GM21528 (cell line): ENCODE results near the gene AOAH.
"Not testable (repeated sequence)": the region's sequence is repeated elsewhere in the genome, so short reads cannot be mapped to it uniquely, and the experiment has no call there.

ENCODE experiments used
- ATAC-seq: cut with Tn5 transposase; IDR thresholded peaks from one replicate; pipeline ENCODE4 v1.9.1; 2021; ENCODE audit warnings: mild to moderate bottlenecking, moderate library complexity; ENCODE audit not compliant: unreplicated experiment, low FRiP score

Gene AOAH

GRCh38 chr7:36488672-36489071 is 235.6 kb downstream of the AOAH start:
- ATAC-seq, result not testable (repeated sequence)

GRCh38 chr7:36487756-36488336 is 236.4 kb downstream of the AOAH start:
- ATAC-seq, result no peak

- ATAC-seq, result no peak
These were observed 238.0 kb downstream of the AOAH start for GRCh38 chr7:36486336-36486735.

GRCh38 chr7:36484265-36484664 is 240.0 kb downstream of the AOAH start:
- ATAC-seq, result no peak

- ATAC-seq, result not testable (repeated sequence)
These were observed 240.4 kb downstream of the AOAH start for GRCh38 chr7:36483853-36484252.

GRCh38 chr7:36478745-36479144 is 245.5 kb downstream of the AOAH start:
- ATAC-seq, result no peak

- no peak for ATAC-seq
These were observed 248.9 kb downstream of the AOAH start for GRCh38 chr7:36475381-36475780.

GRCh38 chr7:36475011-36475342 is 249.3 kb downstream of the AOAH start:
- no peak for ATAC-seq

- ATAC-seq, result no peak
These were observed 249.8 kb downstream of the AOAH start for GRCh38 chr7:36474283-36475010.

- ATAC-seq, result no peak
These were observed 250.6 kb downstream of the AOAH start for GRCh38 chr7:36473454-36474282.

GRCh38 chr7:36472141-36472729 is 252.1 kb downstream of the AOAH start:
- no peak for ATAC-seq

- no peak for ATAC-seq
These were observed 255.1 kb downstream of the AOAH start for GRCh38 chr7:36469236-36469635.

- no peak for ATAC-seq
These were observed 255.8 kb downstream of the AOAH start for GRCh38 chr7:36468370-36469101.

- not testable (repeated sequence) for ATAC-seq
These were observed 258.3 kb downstream of the AOAH start for GRCh38 chr7:36466001-36466400.

GRCh38 chr7:36464271-36464670 is 260.0 kb downstream of the AOAH start:
- ATAC-seq, result no peak
